Measurements from ENCODE around the gene NAV3.

The NAV3 gene

DNA sequence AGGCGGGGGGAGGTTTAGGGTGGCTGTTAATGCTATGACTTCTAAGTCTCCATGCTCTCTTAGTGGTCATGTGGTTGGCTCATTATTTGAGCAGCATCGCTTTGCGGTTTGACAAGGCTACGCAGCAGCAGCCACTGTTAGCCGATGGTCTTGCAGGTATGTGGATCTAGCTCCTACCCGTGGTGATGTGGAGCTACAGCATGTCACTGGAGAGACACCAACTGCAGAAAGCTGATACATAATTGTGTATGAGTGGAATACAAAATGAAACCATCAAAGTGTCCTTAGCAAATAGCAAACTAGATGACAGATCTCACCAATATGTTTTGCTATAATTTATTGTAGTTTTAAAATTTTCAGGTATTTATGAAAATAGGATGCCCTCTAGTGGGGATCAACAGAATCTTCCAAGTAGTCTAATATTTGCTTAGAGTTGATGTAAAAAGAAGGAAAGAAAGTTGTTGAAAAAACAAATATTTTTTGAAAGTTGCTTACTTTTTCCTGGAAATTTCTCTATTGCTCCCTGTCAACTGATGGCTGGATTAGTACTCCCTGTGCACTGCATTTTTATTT is 94.9 kb downstream of the NAV3 start:
- DNase-seq, result peak; percentile 16 to 28

- DNase-seq, result no peak
Measured at GRCh38 chr12:77928078-77928477, 97.4 kb downstream of the NAV3 start.

DNA sequence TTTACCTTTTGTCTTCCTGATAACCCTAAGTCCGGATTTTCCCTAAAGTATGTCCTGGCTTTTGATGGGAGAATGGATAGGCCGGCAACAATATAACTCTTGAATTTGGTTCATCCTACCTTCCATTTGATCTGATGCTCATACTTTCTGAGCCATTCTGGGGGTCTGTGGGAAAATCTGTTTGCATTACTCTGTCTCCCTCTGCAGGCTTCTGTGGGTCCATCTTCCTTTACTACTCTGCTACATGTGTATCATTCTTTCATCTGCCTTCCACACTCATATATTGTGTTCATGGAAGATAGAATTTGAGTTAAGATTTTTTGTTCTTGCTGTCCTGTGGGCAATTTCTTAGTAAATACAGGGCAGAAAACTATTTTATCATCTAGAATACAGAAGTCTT is 101.5 kb downstream of the NAV3 start:
- no peak for DNase-seq

- DNase-seq, result no peak
Measured at GRCh38 chr12:77938301-77938700, 107.6 kb downstream of the NAV3 start.

DNA sequence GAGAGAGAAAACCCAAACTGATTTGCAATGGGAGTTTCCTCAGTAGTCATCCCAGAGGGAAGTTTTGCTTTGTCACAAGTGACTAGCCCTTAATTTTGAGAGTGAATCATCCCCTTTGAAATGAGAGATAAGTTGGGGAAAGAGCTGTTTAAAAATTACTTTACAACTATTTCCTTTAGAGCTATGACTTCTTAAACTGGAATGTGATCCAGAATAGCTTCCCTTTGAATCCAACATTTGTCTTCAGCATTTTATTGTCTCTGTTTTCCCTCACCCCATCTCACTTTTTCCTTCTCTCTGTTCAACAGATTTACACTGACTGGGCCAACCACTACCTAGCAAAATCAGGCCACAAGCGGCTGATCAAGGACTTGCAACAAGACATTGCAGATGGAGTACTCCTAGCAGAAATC is 109.3 kb downstream of the NAV3 start:
- no peak for DNase-seq

GRCh38 chr12:77940567-77940966 is 109.9 kb downstream of the NAV3 start:
- no peak for DNase-seq

GRCh38 chr12:77941401-77941800 is 110.7 kb downstream of the NAV3 start:
- DNase-seq, result no peak

- DNase-seq, result no peak
Measured at GRCh38 chr12:77943466-77943865, 112.8 kb downstream of the NAV3 start.

DNA sequence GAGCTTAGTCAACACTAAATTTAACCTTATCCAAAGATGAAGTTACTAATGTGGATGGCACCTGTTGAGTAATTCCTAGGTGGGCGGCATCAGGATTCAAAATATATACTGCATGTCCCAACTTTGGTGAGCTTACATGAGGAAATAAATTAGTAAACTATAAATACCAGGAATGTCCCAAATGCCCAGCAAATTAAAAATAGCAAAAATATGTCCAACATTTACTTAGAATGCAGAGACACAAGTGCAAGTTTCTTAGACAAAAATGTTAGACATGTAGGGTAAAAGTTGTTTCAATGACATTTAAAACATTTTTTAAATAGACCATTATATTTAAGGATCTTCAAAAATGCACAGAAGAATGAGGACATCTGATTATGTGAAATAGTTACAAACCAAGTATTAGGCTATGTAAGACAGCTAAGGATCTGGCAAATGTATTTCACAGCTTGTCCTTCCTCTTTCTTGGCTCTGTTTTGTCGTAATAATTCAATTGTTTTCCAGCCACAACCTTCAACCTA is 115.9 kb downstream of the NAV3 start:
- DNase-seq, result peak; percentile 5 to 14

- DNase-seq, result no peak
Measured at GRCh38 chr12:77947330-77947729, 116.6 kb downstream of the NAV3 start.

DNA sequence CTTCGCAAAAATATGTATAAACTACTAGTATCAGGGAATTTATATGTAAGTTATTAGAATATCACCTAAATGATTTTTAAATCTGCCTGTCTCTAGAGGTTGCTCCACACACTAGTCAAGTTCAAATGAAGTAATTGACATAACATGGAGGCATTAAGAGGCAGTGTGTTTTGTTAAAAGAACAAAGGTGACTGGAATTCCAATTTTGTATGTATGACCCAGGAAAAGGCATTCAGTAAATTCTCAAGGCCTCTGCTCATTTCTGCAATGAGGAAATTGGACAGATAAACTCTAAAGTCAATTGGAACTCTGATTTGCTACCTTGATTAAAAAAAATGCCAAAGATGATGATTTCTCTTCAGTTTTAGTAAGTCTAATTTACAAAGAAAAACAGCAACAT is 117.1 kb downstream of the NAV3 start:
- DNase-seq, result no peak

DNA sequence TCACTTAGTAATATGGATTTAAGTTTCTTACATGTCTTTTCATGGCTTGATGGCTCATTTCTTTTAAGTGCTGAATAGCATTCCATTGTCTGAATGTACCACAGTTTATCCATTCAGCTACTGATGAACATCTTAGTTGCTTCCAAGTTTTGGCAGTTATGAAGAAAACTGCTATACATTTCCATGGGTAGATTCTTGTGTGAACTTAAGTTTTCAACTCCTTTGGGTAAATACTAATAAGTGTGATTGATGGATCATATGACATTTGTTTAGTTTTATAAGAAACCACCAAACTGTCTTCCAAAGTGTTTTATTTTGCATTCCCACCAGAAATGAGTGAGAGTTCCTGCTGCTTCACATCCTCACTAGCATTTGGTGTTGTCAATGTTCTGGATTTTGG is 119.2 kb downstream of the NAV3 start:
- DNase-seq, result no peak

DNA sequence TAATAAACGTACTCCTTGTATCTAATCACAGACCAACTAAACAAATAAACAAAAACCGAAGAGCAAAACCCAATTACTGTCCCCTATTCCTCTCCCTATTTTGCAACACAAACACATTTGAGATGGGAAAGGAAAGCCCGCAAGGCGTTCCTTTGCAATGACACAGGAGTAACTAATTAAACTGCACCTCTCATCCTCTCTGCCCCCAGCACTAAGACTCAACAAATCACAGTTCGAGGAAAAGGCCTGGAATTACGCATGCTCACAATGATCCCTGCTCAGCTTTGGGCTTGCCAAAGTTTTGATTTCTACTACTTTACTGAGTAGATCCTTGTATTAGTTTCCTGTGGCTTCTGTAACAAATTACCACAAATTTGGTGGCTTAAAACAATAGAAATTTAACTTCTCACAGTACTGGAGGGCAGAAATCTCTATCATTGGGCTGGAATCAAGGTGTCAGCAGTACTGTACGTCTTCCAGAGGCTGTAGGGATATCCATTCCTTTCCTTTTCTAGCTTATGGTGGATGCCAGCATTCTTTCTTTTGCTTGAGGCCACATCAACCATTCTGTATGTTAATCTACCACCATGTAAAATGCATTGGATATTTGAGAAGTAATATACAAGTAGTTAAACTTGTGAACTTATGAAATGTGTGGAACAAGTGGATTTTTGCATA is 123.0 kb downstream of the NAV3 start:
- no peak for DNase-seq

GRCh38 chr12:77954206-77954555 is 123.5 kb downstream of the NAV3 start:
- DNase-seq, result no peak

- DNase-seq, result no peak
Measured at GRCh38 chr12:77957062-77957461, 126.4 kb downstream of the NAV3 start.

DNA sequence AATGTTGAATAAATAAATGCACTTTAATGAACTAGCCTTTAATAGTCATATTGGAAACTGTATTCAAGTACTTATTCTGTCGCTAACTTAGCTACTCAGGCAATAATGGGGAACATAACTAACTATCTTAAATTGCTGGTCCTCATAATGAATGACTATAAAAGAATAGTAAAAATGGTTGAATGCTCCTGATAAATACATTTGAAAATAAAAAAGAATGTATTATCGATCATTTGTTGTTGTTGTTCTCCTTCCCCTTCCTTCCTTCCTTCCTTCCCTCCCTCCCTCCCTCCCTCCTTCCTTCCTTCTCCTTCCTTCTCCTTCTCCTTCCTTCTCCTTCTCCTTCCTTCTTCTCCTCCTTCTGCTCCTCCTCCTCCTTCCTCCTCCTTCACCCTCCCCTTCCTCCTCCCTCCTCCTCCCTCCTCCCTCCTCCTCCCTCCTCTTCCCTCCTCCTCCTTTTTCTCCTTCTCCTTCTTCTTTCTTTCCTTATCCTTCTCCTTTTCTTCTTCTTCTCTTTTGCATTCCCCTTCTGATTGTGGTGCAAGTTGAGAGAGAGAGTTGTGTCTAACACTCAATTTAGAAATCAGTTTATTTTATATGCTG is 133.0 kb downstream of the NAV3 start:
- DNase-seq, result no peak

- no peak for DNase-seq
Measured at GRCh38 chr12:77965790-77966189, 135.1 kb downstream of the NAV3 start.

- DNase-seq, result no peak
Measured at GRCh38 chr12:77968021-77968420, 137.3 kb downstream of the NAV3 start.

GRCh38 chr12:77968571-77968970 is 137.9 kb downstream of the NAV3 start:
- DNase-seq, result no peak

- DNase-seq, result no peak
Measured at GRCh38 chr12:77973579-77973978, 142.9 kb downstream of the NAV3 start.

DNA sequence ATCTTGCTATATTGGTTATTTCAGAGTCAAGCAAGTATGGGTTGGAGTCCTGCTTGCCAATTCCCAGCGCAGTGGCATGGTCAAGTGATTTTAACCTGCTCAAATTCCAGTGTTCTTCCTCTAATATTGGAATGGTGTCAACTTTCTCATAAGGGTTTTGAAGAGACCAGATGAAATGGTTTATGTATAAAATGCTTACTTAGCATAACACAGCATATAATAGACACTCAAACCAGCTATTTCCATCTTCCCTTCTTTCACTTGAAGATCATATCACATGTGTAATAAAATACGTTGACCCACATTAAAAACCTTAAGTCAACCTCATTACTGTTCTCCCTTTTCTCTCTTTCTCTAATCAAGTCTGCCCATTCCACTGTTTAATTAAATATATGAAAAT is 144.0 kb downstream of the NAV3 start:
- no peak for DNase-seq

- no peak for DNase-seq
Measured at GRCh38 chr12:77979597-77980250, 149.0 kb downstream of the NAV3 start.

GRCh38 chr12:77980782-77981181 is 150.1 kb downstream of the NAV3 start:
- no peak for DNase-seq

GRCh38 chr12:77983859-77984258 is 153.2 kb downstream of the NAV3 start:
- no peak for DNase-seq

Data from inflammatory macrophage (primary cell).